Glutamatergic neuron (in vitro differentiated cells): ENCODE results near the gene DCAF4L1. TPM values are rescaled to one million over a fixed set of nuclear protein-coding genes. Genes with fewer than 3 reads are reported as not detected.

Experiments
- DNase-seq: peaks from one replicate; pipeline ENCODE4 v3.0.0; 2022
- H3K27ac Mint-ChIP-seq: one replicate; pipeline ENCODE4 v1.8.0; 2020; ENCODE audit warnings: mild to moderate bottlenecking, mixed read lengths, inconsistent platforms; ENCODE audit not compliant: unreplicated experiment
- H3K27me3 Mint-ChIP-seq: one replicate; pipeline ENCODE4 v1.8.0; 2020; ENCODE audit warnings: mild to moderate bottlenecking, moderate library complexity, mixed read lengths, inconsistent platforms; ENCODE audit not compliant: unreplicated experiment
- H3K36me3 Mint-ChIP-seq: one replicate; pipeline ENCODE4 v1.8.0; 2020; ENCODE audit warnings: mild to moderate bottlenecking, mixed read lengths, inconsistent platforms; ENCODE audit not compliant: unreplicated experiment
- H3K4me1 Mint-ChIP-seq: one replicate; pipeline ENCODE4 v1.8.0; 2020; ENCODE audit warnings: mild to moderate bottlenecking, low read depth, mixed read lengths, inconsistent platforms; ENCODE audit not compliant: unreplicated experiment
- H3K4me3 Mint-ChIP-seq: one replicate; pipeline ENCODE4 v1.8.0; 2020; ENCODE audit warnings: mild to moderate bottlenecking, mixed read lengths, inconsistent platforms; ENCODE audit not compliant: unreplicated experiment
- H3K9me3 Mint-ChIP-seq: one replicate; pipeline ENCODE4 v1.8.0; 2020; ENCODE audit warnings: mild to moderate bottlenecking, moderate library complexity, mixed read lengths, inconsistent platforms; ENCODE audit not compliant: unreplicated experiment
- CTCF ChIP-seq: fragments of 200-600 bp; sonication (generic); IDR thresholded peaks from one replicate; pipeline ENCODE4 v1.5.0; 2021; ENCODE audit not compliant: partially characterized antibody, unreplicated experiment
- total RNA-seq: library from RNA; stranded (reverse); fragmentation: NEBNext Ultra II Directional; extraction: Animal tissue kit (Norgen Biotek cat#: 25700); gene quantifications from one replicate; pipeline ENCODE4 v1.2.1, GENCODE V29; 2021; ENCODE audit not compliant: unreplicated experiment

DCAF4L1 gene
- total RNA-seq, 1 donor from 2014 or later = 0.17 TPM

GRCh38 chr4:41969671-41970070 lies 11.9 kb upstream of the DCAF4L1 start:
- H3K4me1 Mint-ChIP-seq = no peaks in the 10 kb centered on the region
- no peak overlapping the region for H3K4me3 Mint-ChIP-seq
- no peaks in the 10 kb centered on the region for H3K27me3 Mint-ChIP-seq
- peaks cover 2% of the 10 kb centered on the region for H3K9me3 Mint-ChIP-seq
- no peak for DNase-seq
- no peak for TF ChIP-seq CTCF
- H3K36me3 Mint-ChIP-seq = no peaks in the 10 kb centered on the region
- no peak overlapping the region for H3K27ac Mint-ChIP-seq

DNA sequence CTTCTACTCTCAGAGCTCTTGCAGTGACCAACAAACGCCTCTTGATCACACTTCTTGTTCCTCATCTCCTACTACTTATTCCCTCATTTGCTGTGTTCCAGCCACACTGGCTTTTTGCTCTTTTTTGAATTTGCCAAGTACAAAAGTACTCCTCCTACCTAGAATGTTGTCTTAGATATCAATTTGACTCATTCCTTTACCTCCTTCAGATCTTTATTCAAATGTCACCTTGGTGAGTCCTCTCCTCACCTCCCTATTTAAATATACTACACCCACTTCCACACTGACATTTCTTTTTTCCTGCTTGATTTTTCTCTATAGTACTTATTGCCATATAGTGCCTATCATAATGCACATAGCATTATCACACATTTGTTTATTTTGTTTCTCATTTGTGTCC lies 6.2 kb upstream of the DCAF4L1 start:
- Mint-ChIP-seq H3K4me3 (no peak overlapping the region), H3K9me3 (no peaks in the 10 kb centered on the region), H3K27ac (no peak overlapping the region), H3K27me3 (no peaks in the 10 kb centered on the region), H3K36me3 (no peaks in the 10 kb centered on the region), H3K4me1 (no peaks in the 10 kb centered on the region)
- TF ChIP-seq CTCF = no peak
- no peak for DNase-seq

DNA sequence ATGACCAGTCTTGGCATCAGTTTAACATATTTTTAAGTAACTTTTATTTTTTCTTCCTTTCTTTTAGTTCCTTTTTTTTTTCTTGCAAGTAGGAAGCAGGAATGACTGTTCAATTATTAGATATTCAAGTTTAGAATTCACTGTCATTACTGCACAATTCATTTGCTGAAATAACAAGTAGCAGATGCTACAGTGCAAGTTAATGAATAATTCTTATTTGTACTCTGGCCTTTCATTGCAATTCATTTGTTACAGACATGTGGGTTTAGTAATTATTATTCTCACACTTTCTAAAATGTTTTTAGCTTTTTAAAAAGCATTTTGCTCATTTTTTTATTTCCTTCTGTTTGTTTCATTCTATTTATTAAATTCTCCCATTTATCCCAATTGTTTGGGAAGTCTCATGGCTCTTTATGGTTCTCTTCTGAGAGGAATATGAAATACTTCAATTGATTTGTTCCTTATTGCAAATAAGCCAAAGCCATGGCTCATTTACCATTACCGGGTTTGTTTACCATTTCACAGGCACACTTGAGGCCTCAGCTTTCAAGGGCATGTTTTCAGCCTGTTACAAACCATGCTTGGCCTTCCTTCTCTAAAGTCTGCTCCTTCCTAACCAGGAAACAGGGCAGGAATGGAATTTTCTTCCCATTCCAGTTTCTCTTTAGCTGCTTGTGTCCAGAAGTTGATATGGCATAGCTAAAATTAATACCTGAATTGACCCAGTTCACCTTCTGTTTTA lies 4.6 kb upstream of the DCAF4L1 start:
- H3K4me3 Mint-ChIP-seq = no peak overlapping the region
- H3K27me3 Mint-ChIP-seq = no peaks in the 10 kb centered on the region
- TF ChIP-seq CTCF = no peak
- no peaks in the 10 kb centered on the region for H3K4me1 Mint-ChIP-seq
- no peaks in the 10 kb centered on the region for H3K36me3 Mint-ChIP-seq
- no peak for DNase-seq
- H3K27ac Mint-ChIP-seq = no peak overlapping the region
- no peaks in the 10 kb centered on the region for H3K9me3 Mint-ChIP-seq

DNA sequence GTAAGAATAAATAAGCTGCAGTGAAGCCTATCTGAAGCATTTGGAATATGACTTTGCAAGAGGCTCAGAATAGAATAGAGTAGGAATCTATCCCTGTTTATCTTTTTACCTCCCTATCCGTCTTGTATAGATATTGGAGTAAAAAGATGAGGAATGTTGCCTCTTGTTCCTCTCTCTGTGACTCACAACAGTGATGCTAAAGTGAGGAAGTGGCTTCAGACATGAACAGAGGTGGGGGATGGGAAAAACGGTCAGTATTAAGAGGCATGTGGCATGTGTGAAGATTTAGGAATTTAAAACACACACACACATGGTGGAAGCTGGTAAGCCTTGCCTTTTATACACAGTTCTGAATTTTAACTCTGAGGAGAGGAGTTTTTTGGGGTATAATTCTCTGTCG lies 3.8 kb upstream of the DCAF4L1 start:
- no peaks in the 10 kb centered on the region for H3K27me3 Mint-ChIP-seq
- no peaks in the 10 kb centered on the region for H3K9me3 Mint-ChIP-seq
- H3K4me3 Mint-ChIP-seq = no peak overlapping the region

More for the DNA sequence above, 3.8 kb upstream of the DCAF4L1 start:
- no peak for DNase-seq
- no peaks in the 10 kb centered on the region for H3K36me3 Mint-ChIP-seq
- TF ChIP-seq CTCF = no peak
- no peaks in the 10 kb centered on the region for H3K4me1 Mint-ChIP-seq
- no peak overlapping the region for H3K27ac Mint-ChIP-seq
